Measurements from ENCODE around the gene EDNRA. TPM values are rescaled to one million over a fixed set of nuclear protein-coding genes. Genes with fewer than 3 reads are reported as not detected.

EDNRA gene
- total RNA-seq: 3.5 and 10.7 TPM in 2 replicates

DNA sequence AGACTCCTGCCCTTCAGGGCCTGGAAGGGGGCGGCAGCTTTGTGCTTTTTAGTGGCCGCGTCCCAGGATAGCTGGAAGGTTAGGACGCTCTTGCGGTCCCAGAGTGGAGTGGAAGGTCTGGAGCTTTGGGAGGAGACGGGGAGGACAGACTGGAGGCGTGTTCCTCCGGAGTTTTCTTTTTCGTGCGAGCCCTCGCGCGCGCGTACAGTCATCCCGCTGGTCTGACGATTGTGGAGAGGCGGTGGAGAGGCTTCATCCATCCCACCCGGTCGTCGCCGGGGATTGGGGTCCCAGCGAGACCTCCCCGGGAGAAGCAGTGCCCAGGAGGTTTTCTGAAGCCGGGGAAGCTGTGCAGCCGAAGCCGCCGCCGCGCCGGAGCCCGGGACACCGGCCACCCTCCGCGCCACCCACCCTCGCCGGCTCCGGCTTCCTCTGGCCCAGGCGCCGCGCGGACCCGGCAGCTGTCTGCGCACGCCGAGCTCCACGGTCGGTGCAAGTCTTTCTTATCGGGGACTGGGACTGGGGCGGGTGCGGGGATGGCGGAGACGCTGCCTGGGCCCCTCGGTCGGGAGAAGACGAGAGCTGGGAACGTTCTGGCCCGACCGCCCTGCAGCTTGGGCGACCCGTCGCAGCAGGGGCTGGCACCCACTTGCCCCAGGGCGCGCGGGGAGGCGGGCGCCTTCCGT is at the start of gene EDNRA:
TSS of gene EDNRA (plus strand) at position 207 of the 686 bp plus-strand sequence. CDS start 4,585 bp downstream, outside the sequence.

Other genes with a start within 250 kb of the EDNRA start
- 42.7 and 51.4 TPM in 2 replicates for gene TMEM184C, start 136.3 kb downstream of the EDNRA start, total RNA-seq
- gene PRMT9, start 203.1 kb downstream of the EDNRA start, total RNA-seq: 12.7 and 14.5 TPM in 2 replicates

All from uterine smooth muscle cell (primary cell).